Omental fat pad (tissue), 4 donors: ENCODE data around the gene MRPL55. TPM values are rescaled to one million over a fixed set of nuclear protein-coding genes. Genes with fewer than 3 reads are reported as not detected.

Source experiments
- ATAC-seq: fragments of 150-250 bp; one replicate; pipeline ENCODE4 v1.9.1; 2016; ENCODE audit warnings: mild to moderate bottlenecking, moderate library complexity; ENCODE audit not compliant: low FRiP score
- DNase-seq: peaks from one replicate; pipeline ENCODE4 v3.0.0-alpha.2; 2019; ENCODE audit warnings: low spot score
- total RNA-seq, 4 donors: library from RNA; depleted of rRNA; stranded (reverse); fragments of >200 nt; gene quantifications; one replicate each; pipeline ENCODE4 v1.1.0, GENCODE V29; 2016
- TF ChIP-seq, protein P1 (sequence below), 3 donors: fragments of 450-650 bp; IDR thresholded peaks; one replicate each; pipeline ENCODE4 v1.5.1; 2016 to 2017; ENCODE audit warnings: antibody characterized with exemption in 3 of 3, mild to moderate bottlenecking in 3 of 3, moderate library complexity in 2 of 3

MRPL55 gene
- total RNA-seq, 4 donors from 2014 or later, result 47.1 to 95.5 (median 71.7) TPM

DNA sequence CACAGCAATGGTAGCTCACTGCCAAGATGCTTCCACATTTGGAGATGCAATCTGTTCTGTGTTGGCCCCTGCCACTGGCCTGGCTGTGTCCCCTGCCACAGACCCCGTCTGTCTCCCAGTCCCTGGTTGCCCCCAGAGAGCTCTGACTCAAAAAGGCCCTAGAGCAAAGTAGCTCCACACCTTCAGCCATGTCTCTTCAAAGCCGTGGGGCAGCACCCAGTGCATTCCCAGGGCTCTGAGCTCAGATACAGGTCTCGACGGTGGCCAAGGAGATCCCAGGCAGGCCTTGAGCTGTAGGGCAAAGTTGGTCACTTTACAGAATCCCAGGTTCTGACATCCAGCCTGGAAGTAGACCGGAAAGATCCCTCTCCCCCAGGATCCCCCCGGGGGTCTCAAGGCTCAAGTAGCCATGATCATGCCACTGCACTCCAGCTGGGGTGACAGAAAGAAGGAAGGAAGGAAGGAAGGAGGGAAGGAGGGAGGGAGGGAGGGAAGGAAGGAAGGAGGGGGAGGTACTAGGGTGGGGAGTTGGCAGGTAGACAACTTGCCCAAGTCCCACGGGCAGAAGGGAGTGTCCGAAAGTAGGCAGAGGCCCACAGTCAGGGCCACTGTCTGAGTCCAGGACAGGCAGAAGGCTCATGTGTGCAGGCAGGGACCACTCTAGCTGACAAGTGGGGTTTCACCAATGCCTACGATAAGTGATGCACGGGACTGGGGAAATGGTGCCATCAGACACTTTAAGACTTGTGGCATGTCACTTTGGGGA lies 31.4 kb downstream of the MRPL55 start:
- TF ChIP-seq, protein P1, sequence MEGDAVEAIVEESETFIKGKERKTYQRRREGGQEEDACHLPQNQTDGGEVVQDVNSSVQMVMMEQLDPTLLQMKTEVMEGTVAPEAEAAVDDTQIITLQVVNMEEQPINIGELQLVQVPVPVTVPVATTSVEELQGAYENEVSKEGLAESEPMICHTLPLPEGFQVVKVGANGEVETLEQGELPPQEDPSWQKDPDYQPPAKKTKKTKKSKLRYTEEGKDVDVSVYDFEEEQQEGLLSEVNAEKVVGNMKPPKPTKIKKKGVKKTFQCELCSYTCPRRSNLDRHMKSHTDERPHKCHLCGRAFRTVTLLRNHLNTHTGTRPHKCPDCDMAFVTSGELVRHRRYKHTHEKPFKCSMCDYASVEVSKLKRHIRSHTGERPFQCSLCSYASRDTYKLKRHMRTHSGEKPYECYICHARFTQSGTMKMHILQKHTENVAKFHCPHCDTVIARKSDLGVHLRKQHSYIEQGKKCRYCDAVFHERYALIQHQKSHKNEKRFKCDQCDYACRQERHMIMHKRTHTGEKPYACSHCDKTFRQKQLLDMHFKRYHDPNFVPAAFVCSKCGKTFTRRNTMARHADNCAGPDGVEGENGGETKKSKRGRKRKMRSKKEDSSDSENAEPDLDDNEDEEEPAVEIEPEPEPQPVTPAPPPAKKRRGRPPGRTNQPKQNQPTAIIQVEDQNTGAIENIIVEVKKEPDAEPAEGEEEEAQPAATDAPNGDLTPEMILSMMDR (IDR thresholded peaks at IDR 0.05), result no peak
- DNase-seq, result no peak
- no peak for ATAC-seq

DNA sequence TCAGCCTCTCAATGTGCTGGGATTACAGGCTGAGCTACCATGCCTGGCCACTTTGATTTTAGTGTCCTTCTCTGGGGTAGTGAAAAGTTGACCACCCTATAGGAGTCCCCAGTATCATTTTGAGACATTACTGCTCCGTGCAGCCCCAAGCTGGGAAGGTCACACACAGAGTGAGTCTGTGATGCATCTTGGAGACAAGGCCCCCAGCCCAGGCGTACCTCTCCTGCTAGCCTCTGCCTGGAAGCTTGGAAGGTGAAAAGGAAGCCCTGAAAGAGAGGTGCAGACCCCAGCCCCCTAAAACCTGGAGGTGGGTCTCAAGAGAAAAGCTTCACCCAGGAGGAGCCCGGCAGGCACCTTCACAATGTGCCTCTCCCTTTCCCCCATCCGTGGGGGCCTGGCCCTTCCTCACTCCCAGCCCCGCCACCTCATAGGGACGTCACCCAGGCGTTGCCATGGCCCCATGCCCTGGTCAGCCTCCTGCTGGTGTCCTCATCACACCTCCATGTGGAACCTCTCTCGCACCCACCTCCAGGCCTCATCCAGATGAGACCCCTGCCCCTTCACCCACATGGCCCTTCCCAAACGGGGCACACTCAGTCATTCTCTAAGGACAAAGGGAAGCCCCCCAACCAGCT lies 32.2 kb downstream of the MRPL55 start:
- ATAC-seq (no peak), DNase-seq (no peak)
- TF ChIP-seq, protein P1 (IDR thresholded peaks at IDR 0.05), result no peak

DNA sequence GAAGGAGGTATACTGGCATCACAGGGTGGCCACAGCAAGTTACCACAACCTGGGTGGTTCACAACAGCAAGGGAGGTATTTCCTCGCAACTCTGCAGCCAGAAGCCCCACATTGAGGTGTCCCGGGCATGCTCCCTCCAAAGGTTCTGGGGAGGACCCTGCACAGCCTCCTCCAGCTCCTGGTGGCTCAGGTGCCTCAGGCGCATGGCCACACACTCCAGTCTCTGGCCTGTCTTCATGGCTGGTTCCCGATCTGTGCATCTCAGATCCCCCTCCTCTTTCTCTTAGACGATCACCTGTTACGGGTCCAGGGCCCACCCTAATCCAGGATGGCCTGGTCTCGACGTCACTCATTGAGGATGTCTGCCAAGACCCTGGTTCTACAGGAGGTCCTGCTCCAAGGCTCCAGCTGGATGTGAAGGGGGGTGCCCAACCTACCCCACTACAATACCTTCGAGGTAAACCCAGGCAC lies 33.3 kb downstream of the MRPL55 start:
- TF ChIP-seq, protein P1 (IDR thresholded peaks at IDR 0.05), result no peak
- ATAC-seq, result no peak
- DNase-seq, result no peak

DNA sequence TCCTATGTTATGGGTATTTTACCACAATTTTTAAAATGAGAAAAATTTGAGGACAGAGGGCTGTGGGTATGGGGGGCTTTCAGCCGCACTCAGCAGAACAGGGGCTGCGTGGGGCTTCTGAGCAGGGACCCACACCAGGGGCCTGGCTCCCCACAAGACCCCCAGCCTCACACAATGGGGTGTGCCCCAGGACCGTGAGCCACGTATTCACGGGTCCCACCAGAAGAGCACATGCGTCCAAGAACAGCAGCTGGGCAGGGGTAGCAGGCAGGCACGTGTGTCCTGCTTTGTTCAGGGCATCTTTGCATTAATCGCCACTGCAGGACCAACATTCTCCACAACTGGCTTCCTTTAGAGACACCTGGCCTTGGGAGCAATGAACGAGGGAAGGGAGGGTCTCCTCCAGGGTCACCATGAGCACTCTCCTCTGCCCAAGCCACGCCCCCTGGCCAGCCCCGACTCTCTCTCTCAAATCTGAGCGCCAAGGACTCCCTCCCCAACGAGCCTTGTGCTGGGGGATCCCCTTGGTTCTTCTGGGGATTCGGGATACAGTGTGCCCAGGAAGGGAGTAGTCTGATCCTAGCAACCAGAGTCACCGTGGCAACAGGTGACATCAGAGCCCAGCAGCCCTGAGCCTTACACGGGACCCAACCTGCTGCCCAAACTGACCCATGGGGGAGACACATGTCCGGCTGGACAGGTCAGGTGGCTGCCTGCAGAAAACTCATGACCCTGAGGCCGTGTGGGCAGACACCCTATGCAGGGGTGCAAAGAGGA lies 34.0 kb downstream of the MRPL55 start:
- ATAC-seq, result no peak
- TF ChIP-seq, protein P1 (IDR thresholded peaks at IDR 0.05), result no peak
- DNase-seq, result no peak

DNA sequence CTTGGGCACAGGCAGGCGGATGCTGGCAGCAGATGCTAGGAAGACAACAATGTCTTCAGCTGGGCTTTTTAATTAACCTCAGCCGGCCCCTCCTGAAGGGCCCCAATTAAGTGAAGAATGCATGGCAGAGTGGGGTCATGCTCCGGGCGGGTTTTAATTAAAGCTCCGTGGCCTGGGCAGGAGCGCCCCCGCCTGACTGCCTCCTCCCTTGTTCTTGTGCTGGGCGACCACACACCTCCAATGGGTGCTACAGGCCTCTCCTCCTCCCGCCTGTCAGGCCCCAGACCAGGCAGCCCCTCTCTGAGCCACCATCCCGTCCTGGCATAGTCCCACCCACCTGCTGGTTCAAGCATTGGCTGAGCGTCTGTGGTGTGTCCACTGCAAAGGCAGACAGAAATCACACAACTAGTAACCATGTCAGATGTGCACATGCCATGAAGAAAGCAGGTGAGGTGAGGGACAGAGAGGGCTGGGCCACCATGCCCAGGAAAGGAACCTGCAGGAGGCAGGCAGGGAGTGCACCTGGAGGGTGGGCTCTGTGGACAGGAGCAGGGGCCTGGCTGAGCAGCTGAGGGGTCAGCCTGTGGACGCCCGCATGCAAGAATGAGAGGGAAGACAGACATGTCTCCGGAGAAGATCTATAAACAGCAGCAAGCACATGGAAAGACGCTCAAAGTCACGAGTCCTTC lies 35.1 kb downstream of the MRPL55 start:
- ATAC-seq (no peak), DNase-seq (no peak)
- TF ChIP-seq, protein P1 (IDR thresholded peaks at IDR 0.05), result no peak

DNA sequence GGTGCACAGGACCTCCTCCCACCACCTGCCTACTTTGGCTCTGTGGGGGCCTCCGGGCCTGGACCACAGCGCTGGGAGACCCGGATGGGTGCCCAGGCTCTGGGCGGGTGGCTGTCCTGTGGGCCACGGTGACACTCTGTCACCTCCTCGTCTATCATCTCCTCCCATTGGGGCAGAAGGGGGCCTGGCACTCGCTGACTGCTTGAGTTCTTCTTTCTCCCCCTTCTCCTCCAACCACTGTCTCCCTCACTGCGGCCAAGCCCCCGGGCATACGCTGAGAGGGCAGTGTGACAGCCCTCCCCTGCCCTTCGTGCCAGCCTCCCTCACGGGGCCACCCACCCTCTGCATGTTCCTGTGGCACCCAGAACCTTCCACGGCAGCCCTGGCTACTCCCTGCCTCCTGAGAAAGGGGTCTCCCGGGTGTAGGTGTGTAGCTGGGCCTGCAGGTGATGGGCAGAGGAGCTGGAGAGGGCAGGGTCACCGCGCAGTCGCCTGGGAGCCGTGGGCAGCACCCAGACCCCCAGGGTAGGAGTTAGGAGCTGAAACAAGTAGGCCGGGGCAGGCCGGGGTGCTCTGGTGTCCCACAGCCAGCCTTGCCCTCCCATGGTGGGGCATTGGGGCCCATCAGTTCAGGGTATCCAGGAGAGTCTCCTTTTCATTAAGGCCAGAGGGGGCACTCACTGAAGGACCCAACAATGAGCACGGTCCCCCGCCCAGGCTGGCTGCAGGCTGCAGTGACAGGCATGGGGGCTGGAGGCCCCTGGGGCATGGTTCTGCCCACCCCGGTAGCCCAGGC lies 35.8 kb downstream of the MRPL55 start:
- DNase-seq (no peak), ATAC-seq (no peak)
- TF ChIP-seq, protein P1 (IDR thresholded peaks at IDR 0.05), result no peak
